Endothelial cell of umbilical vein (primary cell): ENCODE data around the gene CPOX. TPM values are rescaled to one million over a fixed set of nuclear protein-coding genes. Genes with fewer than 3 reads are reported as not detected.

Source experiments
- BruUV-seq: library from RNA; stranded (reverse); fragments of 400-500 nt; replicated peaks from 2 replicates; lab custom pipeline; 2021; lab: Mats Ljungman, UMichigan
- CTCF ChIA-PET: fragments of 300-600, 350-600 bp; sonication (Branson Sonifier 250); formaldehyde crosslinking; loops from one replicate; lab custom pipeline; 2021; ENCODE audit warnings: antibody characterized with exemption, inconsistent platforms; lab: Charles Lee
- POLR2A ChIA-PET: fragments of 300-600, 350-600 bp; sonication (Branson Sonifier 250); formaldehyde crosslinking; loops from one replicate; lab custom pipeline; 2021; ENCODE audit warnings: antibody characterized with exemption, inconsistent platforms; lab: Charles Lee
- DNase-seq: peaks from one replicate; pipeline ENCODE4 v3.0.0-alpha.2; 2011; ENCODE audit warnings: low read depth, low spot score
- FAIRE-seq: peaks from 2 replicates; lab custom pipeline; 2011; peaks lifted over from hg19 to GRCh38; lab: Jason Lieb, UNC
- H2AFZ ChIP-seq: 2 replicates; pipeline ENCODE4 v1.6.0; 2012; ENCODE audit warnings: low read depth, low read length, control low read depth, inconsistent platforms
- H3K27ac ChIP-seq: 2 replicates; pipeline ENCODE4 v1.5.1; 2011; ENCODE audit warnings: low read depth, mild to moderate bottlenecking, control low read depth, low read length, moderate library complexity; ENCODE audit not compliant: insufficient read depth
- H3K27me3 ChIP-seq, 2 experiments: 2 replicates each; pipeline versions ENCODE4 v1.6.0 to v1.6.1; 2011; ENCODE audit warnings: low read length in 2 of 2, mixed read lengths in 1 of 2; ENCODE audit not compliant: control insufficient read depth in 2 of 2, insufficient read depth in 2 of 2
- H3K36me3 ChIP-seq, 2 experiments: 2 replicates in 1 of 2; 3 replicates in 1 of 2; pipeline ENCODE4 v1.5.1; 2011; ENCODE audit warnings: low read length in 2 of 2, mild to moderate bottlenecking in 1 of 2, moderate library complexity in 1 of 2; ENCODE audit not compliant: control insufficient read depth in 2 of 2, insufficient read depth in 2 of 2; ENCODE audit errors: extremely low read depth in 1 of 2
- H3K4me1 ChIP-seq: 3 replicates; pipeline ENCODE4 v1.5.1; 2011; ENCODE audit warnings: mild to moderate bottlenecking, low read length; ENCODE audit not compliant: control insufficient read depth, insufficient read depth; ENCODE audit errors: extremely low read depth
- H3K4me2 ChIP-seq: 2 replicates; pipeline ENCODE4 v1.6.1; 2011; ENCODE audit warnings: low read length, control low read depth, mixed read lengths; ENCODE audit not compliant: insufficient read depth
- H3K4me3 ChIP-seq, 3 experiments: fragments of 200-600 bp in 1 of 3; sonication (generic), shearing (Covaris generic) in 1 of 3; replicated peaks in 1 of 3; 2 replicates each; pipeline ENCODE4 v1.5.1; 2011 to 2016; ENCODE audit warnings: control low read depth in 3 of 3, low read length in 3 of 3, mild to moderate bottlenecking in 2 of 3, inconsistent platforms in 1 of 3, low read depth in 1 of 3, moderate library complexity in 1 of 3; ENCODE audit not compliant: insufficient read depth in 1 of 3
- H3K79me2 ChIP-seq: 2 replicates; pipeline ENCODE4 v1.6.0; 2012; ENCODE audit warnings: low read length, inconsistent platforms; ENCODE audit not compliant: control insufficient read depth, insufficient read depth
- H3K9ac ChIP-seq: replicated peaks from 2 replicates; pipeline ENCODE3; 2011; ENCODE audit warnings: low read length, control low read depth; ENCODE audit not compliant: insufficient read depth; ENCODE audit errors: extremely low read depth
- H3K9me1 ChIP-seq: replicated peaks from 3 replicates; pipeline ENCODE4 v1.6.0; 2011; ENCODE audit warnings: mild to moderate bottlenecking, low read length; ENCODE audit not compliant: control insufficient read depth, insufficient read depth; ENCODE audit errors: extremely low read depth
- H3K9me3 ChIP-seq: replicated peaks from 2 replicates; pipeline ENCODE4 v1.5.1; 2012; ENCODE audit warnings: low read length, inconsistent platforms; ENCODE audit not compliant: control insufficient read depth, insufficient read depth
- H4K20me1 ChIP-seq: replicated peaks from 2 replicates; pipeline ENCODE3; 2011; ENCODE audit warnings: mild to moderate bottlenecking, low read length; ENCODE audit not compliant: control insufficient read depth, insufficient read depth; ENCODE audit errors: extremely low read depth
- CTCF ChIP-seq, 2 donors: IDR thresholded peaks; 1 replicate in 1 of 2; 2 replicates in 1 of 2; pipeline ENCODE4 v1.5.1; 2011; ENCODE audit warnings: low read length in 2 of 2, mild to moderate bottlenecking in 2 of 2, moderate library complexity in 2 of 2, control low read depth in 1 of 2, inconsistent platforms in 1 of 2, low read depth in 1 of 2; ENCODE audit not compliant: insufficient read depth in 1 of 2; ENCODE audit errors: extremely low read depth in 1 of 2
- EZH2 ChIP-seq: IDR thresholded peaks from 2 replicates; pipeline ENCODE4 v1.6.1; 2012; ENCODE audit warnings: borderline replicate concordance, low read depth, mild to moderate bottlenecking, moderate library complexity, low read length, inconsistent platforms; ENCODE audit not compliant: severe bottlenecking
- FOS ChIP-seq: IDR thresholded peaks from 2 replicates; pipeline ENCODE4 v1.6.1; 2011; ENCODE audit warnings: mild to moderate bottlenecking, low read length, moderate library complexity, borderline replicate concordance; ENCODE audit not compliant: insufficient read depth
- GATA2 ChIP-seq: IDR thresholded peaks from 2 replicates; pipeline ENCODE4 v1.7.0; 2011; ENCODE audit warnings: low read depth, mild to moderate bottlenecking, moderate library complexity, mixed read lengths, low read length; ENCODE audit not compliant: insufficient read length, insufficient read depth
- JUN ChIP-seq: IDR thresholded peaks from 2 replicates; pipeline ENCODE4 v1.6.1; 2011; ENCODE audit warnings: borderline replicate concordance, low read depth; ENCODE audit not compliant: insufficient read length, insufficient read depth
- MAX ChIP-seq: IDR thresholded peaks from 2 replicates; pipeline ENCODE4 v1.6.1; 2011; ENCODE audit not compliant: insufficient read depth, insufficient read length
- MYC ChIP-seq: IDR thresholded peaks from one replicate; pipeline ENCODE4 v1.6.1; 2011; ENCODE audit warnings: mild to moderate bottlenecking, low read depth, low read length
- POLR2A ChIP-seq: IDR thresholded peaks from 2 replicates; pipeline ENCODE4 v1.6.1; 2012; ENCODE audit warnings: low read depth, mild to moderate bottlenecking, control low read depth, low read length
- POLR2AphosphoS5 ChIP-seq: IDR thresholded peaks from 2 replicates; pipeline ENCODE4 v1.6.1; 2012; ENCODE audit warnings: low read depth, mild to moderate bottlenecking, control low read depth, low read length, moderate library complexity; ENCODE audit not compliant: insufficient read depth
- dilution Hi-C: fragments of 300-500 bp; cut with MboI; formaldehyde crosslinking; loops from one replicate; pipeline ENCODE4 v1.15.0; 2019; ENCODE audit warnings: low sequenced_read_pairs; ENCODE audit not compliant: extremely low pct_ligation_motif_present
- intact Hi-C: fragments of 100-400 bp; cut with micrococcal nuclease; formaldehyde crosslinking; loops from one replicate; pipeline ENCODE4 v1.10.0; 2022
- polyA plus RNA-seq, 4 experiments: library from polyadenylated mRNA; depleted of rRNA in 3 of 4; stranded (reverse) in 3 of 4; unstranded in 1 of 4; fragments of >200 nt; gene quantifications; 2 replicates each; pipeline versions ENCODE4 v1.2.1 to v1.2.3, GENCODE V29; 2011 to 2012; ENCODE audit warnings: missing spikeins in 1 of 4
- total RNA-seq: library from RNA; stranded (reverse); gene quantifications from 2 replicates; pipeline ENCODE4 v1.2.3, GENCODE V29; 2021

CPOX gene
- total and polyA plus RNA-seq, 2 donors (not counting 3 experiments of a cell fraction or from before 2014, with no cell fraction given) = 12.3 to 24.5 TPM

- Histone ChIP-seq H2AFZ (no peak overlapping the region), H3K27ac (no peak overlapping the region), H4K20me1 (no peaks in the 10 kb centered on the region), H3K9ac (no peak overlapping the region), H3K9me1 (no peaks in the 10 kb centered on the region), H3K79me2 (no peaks in the 10 kb centered on the region), H3K9me3 (no peaks in the 10 kb centered on the region), H3K4me3 (no peak overlapping the region), H3K27me3 (peaks cover 0 to 4% of the 10 kb centered on the region in 2 experiments), H3K4me1 (no peaks in the 10 kb centered on the region), H3K4me2 (no peak overlapping the region), H3K36me3 (no peaks in the 10 kb centered on the region)
- no TSS peak for BruUV-seq
- DNase-seq (no peak), FAIRE-seq (no peak)
- POLR2A ChIA-PET = no interaction called here
- intact Hi-C loops (no loop called here), dilution Hi-C loops (no loop called here)
- CTCF ChIA-PET = interaction anchor here (1.0 to 1.6 kb wide), 2 partner anchors 24 to 544 kb away, joined by 3 read pairs; no protein-coding TSS in a partner anchor
- TF ChIP-seq JUN (no peak), MAX (no peak), EZH2 (no peak), MYC (no peak), CTCF (IDR thresholded peaks at IDR 0.05; ENCODE audit: extremely low read depth in 1 of 2, insufficient read depth in 1 of 2, low read depth in 1 of 2, low read length in 2 of 2) (no peak), POLR2AphosphoS5 (no peak), GATA2 (no peak), POLR2A (no peak), FOS (no peak)
Measured at GRCh38 chr3:98628317-98628716, 34.9 kb upstream of the CPOX start.
